Mucosa of descending colon (tissue), 3 donors: Measurements from ENCODE around the gene GP1BA. TPM values are rescaled to one million over a fixed set of nuclear protein-coding genes. Genes with fewer than 3 reads are reported as not detected.

ENCODE experiments used
- ATAC-seq: fragments of 200-7000 bp; cut with Tn5 transposase; one replicate; pipeline ENCODE4 v1.9.1; 2020; ENCODE audit warnings: mild to moderate bottlenecking, moderate library complexity
- DNase-seq, 3 donors: peaks; one replicate each; pipeline ENCODE4 v3.0.0-alpha.2; 2020
- H3K36me3 ChIP-seq: fragments of 200-600 bp; one replicate; pipeline ENCODE4 v1.8.0; 2021; ENCODE audit warnings: low read depth, mild to moderate bottlenecking
- H3K4me1 ChIP-seq: fragments of 200-600 bp; one replicate; pipeline ENCODE4 v1.8.0; 2021; ENCODE audit warnings: low read depth, mild to moderate bottlenecking
- H3K4me3 ChIP-seq: fragments of 200-600 bp; one replicate; pipeline ENCODE4 v1.8.0; 2021; ENCODE audit warnings: mild to moderate bottlenecking
- H3K9me3 ChIP-seq: fragments of 200-600 bp; one replicate; pipeline ENCODE4 v1.8.0; 2021; ENCODE audit warnings: mild to moderate bottlenecking
- CTCF ChIP-seq: fragments of 200-600 bp; IDR thresholded peaks from one replicate; pipeline ENCODE4 v1.8.0; 2022; ENCODE audit warnings: antibody characterized with exemption, mild to moderate bottlenecking
- intact Hi-C, 2 donors: fragments of 100-400 bp; cut with DNase I in 1 of 2; cut with micrococcal nuclease in 1 of 2; formaldehyde crosslinking; loops; one replicate each; pipeline versions ENCODE4 v1.11.0 to v1.11.1; 2022; cut with DNase I, micrococcal nuclease
- total RNA-seq, 3 donors: library from RNA; stranded (reverse); fragmentation: NEBNext Ultra II Directional in 2 of 3; extraction: Animal tissue kit (Norgen Biotek cat#: 25700) in 2 of 3; gene quantifications; one replicate each; pipeline versions ENCODE4 v1.2.1 to v1.2.4, GENCODE V29; 2021 to 2023
- donor health status: DM: no; HTN: no; CAD: no; lungs with moderate emphysema.
- donor health status: DM: no; HTN: no; CAD: no.
- donor health status: DM: no; HTN: yes; CAD: no.

GP1BA gene
- total RNA-seq, 3 donors from 2014 or later: not detected

- Histone ChIP-seq H3K36me3 (no peaks in the 10 kb centered on the region), H3K9me3 (no peaks in the 10 kb centered on the region), H3K4me1 (peaks cover 31% of the 10 kb centered on the region), H3K4me3 (no peak overlapping the region)
- peak in 1 of 3 donors; percentile 48 for DNase-seq
- intact Hi-C loops: no loop called here
- no peak for TF ChIP-seq CTCF
- ATAC-seq: no peak
Observed at GRCh38 chr17:4938069-4938491, 6.0 kb downstream of the GP1BA start.

GRCh38 chr17:4938688-4939545 is 6.8 kb downstream of the GP1BA start:
- peak in 2 of 3 donors; percentile 24 to 54 for DNase-seq
- peaks cover 31% of the 10 kb centered on the region for H3K4me1 ChIP-seq
- intact Hi-C loops: no loop called here
- H3K4me3 ChIP-seq: peak overlapping the region; percentile 77
- H3K9me3 ChIP-seq: no peaks in the 10 kb centered on the region
- no peaks in the 10 kb centered on the region for H3K36me3 ChIP-seq
- ATAC-seq: peak; percentile 0
- no peak for TF ChIP-seq CTCF

- Histone ChIP-seq H3K4me3 (peak overlapping the region; percentile 77), H3K36me3 (no peaks in the 10 kb centered on the region), H3K4me1 (peaks cover 26% of the 10 kb centered on the region), H3K9me3 (no peaks in the 10 kb centered on the region)
- intact Hi-C loops: no loop called here
- peak in 1 of 3 donors; percentile 50 for DNase-seq
- no peak for TF ChIP-seq CTCF
- peak; percentile 0 for ATAC-seq
Observed at GRCh38 chr17:4939546-4939795, 7.4 kb downstream of the GP1BA start.

GRCh38 chr17:4939796-4940554 is 7.9 kb downstream of the GP1BA start, which contains the start of the genes RNF167 and SLC25A11:
TSS of gene RNF167 (plus strand) at chr17:4940268. CDS start at chr17:4940910, 642 bp downstream.
TSS of gene SLC25A11 (minus strand) at chr17:4940046. CDS start at chr17:4939910, 136 bp downstream.
- no peaks in the 10 kb centered on the region for H3K36me3 ChIP-seq
- H3K9me3 ChIP-seq: no peaks in the 10 kb centered on the region
- DNase-seq (peak; percentile 96 to 97 (median 96)), ATAC-seq (peak; percentile 91)
- peaks cover 26% of the 10 kb centered on the region for H3K4me1 ChIP-seq
- H3K4me3 ChIP-seq: peak within 1 kb of the TSS; percentile 77
- peak; percentile 8 for TF ChIP-seq CTCF
- intact Hi-C loops: no loop called here

- peak; percentile 54 to 84 (median 72) for DNase-seq
- Histone ChIP-seq H3K4me1 (peaks cover 34% of the 10 kb centered on the region), H3K9me3 (no peaks in the 10 kb centered on the region), H3K4me3 (peak overlapping the region; percentile 77), H3K36me3 (no peaks in the 10 kb centered on the region)
- ATAC-seq: peak; percentile 67
- intact Hi-C loops: no loop called here
- TF ChIP-seq CTCF: no peak
Observed at GRCh38 chr17:4940555-4941318, 8.7 kb downstream of the GP1BA start.
